Activated B cell treated with CpG ODN at 0.5 μM for 24 hours (primary cell): ENCODE results near the gene MYO1C. TPM values are rescaled to one million over a fixed set of nuclear protein-coding genes. Genes with fewer than 3 reads are reported as not detected.

Experiments
- ATAC-seq: fragments of 200-7000 bp; cut with Tn5 transposase; one replicate; pipeline ENCODE4 v1.10.0; 2021; ENCODE audit warnings: low read depth, mild to moderate bottlenecking, moderate library complexity
- CTCF ChIA-PET: fragments of 350-600 bp; sonication (Branson Sonifier 250); formaldehyde crosslinking; loops from one replicate; lab custom pipeline; 2021; ENCODE audit warnings: antibody characterized with exemption; lab: Charles Lee
- POLR2A ChIA-PET: fragments of 350-600 bp; sonication (Branson Sonifier 250); formaldehyde crosslinking; loops from one replicate; lab custom pipeline; 2021; ENCODE audit warnings: antibody characterized with exemption; lab: Charles Lee
- DNase-seq: peaks from one replicate; pipeline ENCODE4 v3.0.0; 2022
- H3K27ac Mint-ChIP-seq: one replicate; pipeline ENCODE4 v1.8.0; 2020; ENCODE audit warnings: mixed read lengths
- H3K27me3 Mint-ChIP-seq: one replicate; pipeline ENCODE4 v1.8.0; 2021; ENCODE audit warnings: mixed read lengths
- H3K36me3 Mint-ChIP-seq: one replicate; pipeline ENCODE4 v1.8.0; 2021; ENCODE audit warnings: low read depth, mixed read lengths
- H3K4me1 Mint-ChIP-seq: one replicate; pipeline ENCODE4 v1.8.0; 2021; ENCODE audit warnings: mixed read lengths
- H3K4me3 Mint-ChIP-seq: one replicate; pipeline ENCODE4 v1.8.0; 2020; ENCODE audit warnings: mild to moderate bottlenecking, mixed read lengths
- H3K9me3 Mint-ChIP-seq: one replicate; pipeline ENCODE4 v1.8.0; 2020; ENCODE audit warnings: mixed read lengths
- CTCF ChIP-seq: fragments of 200-600 bp; IDR thresholded peaks from one replicate; pipeline ENCODE4 v1.8.0; 2022; ENCODE audit warnings: antibody characterized with exemption, mild to moderate bottlenecking
- intact Hi-C: fragments of 100-400 bp; cut with micrococcal nuclease; formaldehyde crosslinking; loops from one replicate; pipeline ENCODE4 v1.15.1; 2024
- total RNA-seq: library from RNA; stranded (reverse); gene quantifications from 2 replicates; pipeline ENCODE4 v1.2.3, GENCODE V29; 2022

Gene MYO1C
- total RNA-seq, 1 donor from 2014 or later = 190 TPM

GRCh38 chr17:1474402-1475189, 17.9 kb downstream of the MYO1C start:
- H3K4me3 Mint-ChIP-seq = peak overlapping the region; percentile 70
- H3K9me3 Mint-ChIP-seq = no peaks in the 10 kb centered on the region
- H3K4me1 Mint-ChIP-seq = peaks cover 56% of the 10 kb centered on the region
- intact Hi-C loops = loop anchor here (1.0 to 5.0 kb wide), 4 partner anchors 11 to 107 kb away; partner anchors contain the start of gene CRK
- DNase-seq = peak; percentile 58
- peak overlapping the region; percentile 79 for H3K27ac Mint-ChIP-seq
- TF ChIP-seq CTCF = no peak
- no peaks in the 10 kb centered on the region for H3K27me3 Mint-ChIP-seq
- POLR2A ChIA-PET = interaction anchor here (0.5 to 3.3 kb wide), 13 partner anchors 9 to 497 kb away, joined by 3 to 30 read pairs (median 5); partner anchors contain the start of genes CRK, INPP5K, MYO1C and YWHAE
- peak; percentile 64 for ATAC-seq
- peaks cover 67% of the 10 kb centered on the region for H3K36me3 Mint-ChIP-seq
- CTCF ChIA-PET = interaction anchor here (0.9 kb wide), 1 partner anchor 110 kb away, joined by 4 read pairs; no protein-coding TSS in a partner anchor

GRCh38 chr17:1473841-1474240, 18.6 kb downstream of the MYO1C start:
- peak overlapping the region; percentile 62 for H3K27ac Mint-ChIP-seq
- peak overlapping the region; percentile 52 for H3K4me3 Mint-ChIP-seq
- TF ChIP-seq CTCF = no peak
- ATAC-seq (peak; percentile 53), DNase-seq (no peak)
- ChIA-PET POLR2A (interaction anchor here (0.5 to 3.3 kb wide), 6 partner anchors 11 to 99 kb away, joined by 3 to 30 read pairs (median 16); partner anchors contain the start of genes INPP5K and MYO1C), CTCF (no interaction called here)
- H3K4me1 Mint-ChIP-seq = peaks cover 56% of the 10 kb centered on the region
- peaks cover 69% of the 10 kb centered on the region for H3K36me3 Mint-ChIP-seq
- no peaks in the 10 kb centered on the region for H3K9me3 Mint-ChIP-seq
- H3K27me3 Mint-ChIP-seq = no peaks in the 10 kb centered on the region
- intact Hi-C loops = loop anchor here (1.0 to 5.0 kb wide), 4 partner anchors 11 to 107 kb away; partner anchors contain the start of gene CRK

DNA sequence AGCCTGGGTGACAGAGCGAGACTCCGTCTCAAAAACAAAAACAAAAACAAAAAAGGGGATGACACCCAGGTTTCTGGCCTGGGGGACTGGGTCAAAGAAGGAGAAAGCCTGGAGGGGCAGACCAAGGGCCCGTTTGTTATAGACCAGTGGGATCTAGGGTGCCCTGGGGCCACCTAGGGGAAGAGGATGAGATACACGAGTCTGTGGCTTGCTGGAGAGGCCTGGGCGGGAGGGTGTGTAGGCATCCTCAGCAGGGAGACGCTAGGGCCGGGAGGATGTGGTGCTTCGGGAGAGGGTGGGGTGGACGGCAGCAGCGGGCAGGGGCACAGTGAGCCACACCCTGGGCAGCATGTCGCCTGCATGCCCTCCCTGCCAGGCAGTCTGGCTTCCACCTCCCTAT, 19.3 kb downstream of the MYO1C start:
- H3K9me3 Mint-ChIP-seq = no peaks in the 10 kb centered on the region
- H3K4me3 Mint-ChIP-seq = no peak overlapping the region
- ATAC-seq (no peak), DNase-seq (no peak)
- POLR2A ChIA-PET = interaction anchor here (1.1 to 3.3 kb wide), 4 partner anchors 10 to 43 kb away, joined by 3 to 27 read pairs (median 8); partner anchors contain the start of gene INPP5K
- CTCF ChIA-PET = no interaction called here
- no peaks in the 10 kb centered on the region for H3K27me3 Mint-ChIP-seq
- H3K36me3 Mint-ChIP-seq = peaks cover 69% of the 10 kb centered on the region
- intact Hi-C loops = loop anchor here (5.0 kb wide), 1 partner anchor 106 kb away; no protein-coding TSS in a partner anchor
- peaks cover 56% of the 10 kb centered on the region for H3K4me1 Mint-ChIP-seq
- no peak overlapping the region for H3K27ac Mint-ChIP-seq
- TF ChIP-seq CTCF = no peak

- H3K4me1 Mint-ChIP-seq = peaks cover 54% of the 10 kb centered on the region
- H3K27ac Mint-ChIP-seq = no peak overlapping the region
- no peak for TF ChIP-seq CTCF
- H3K27me3 Mint-ChIP-seq = no peaks in the 10 kb centered on the region
- no peaks in the 10 kb centered on the region for H3K9me3 Mint-ChIP-seq
- H3K4me3 Mint-ChIP-seq = no peak overlapping the region
- ATAC-seq (no peak), DNase-seq (no peak)
- intact Hi-C loops = loop anchor here (5.0 kb wide), 1 partner anchor 105 kb away; no protein-coding TSS in a partner anchor
- POLR2A ChIA-PET = interaction anchor here (0.5 to 1.4 kb wide), 4 partner anchors 13 to 98 kb away, joined by 3 to 5 read pairs (median 3); no protein-coding TSS in a partner anchor
- CTCF ChIA-PET = no interaction called here
- peaks cover 64% of the 10 kb centered on the region for H3K36me3 Mint-ChIP-seq
These were observed 20.3 kb downstream of the MYO1C start for GRCh38 chr17:1471911-1472821.
